SK-N-MC (cell line): ENCODE results near the gene PGGHG.
"Not testable (repeated sequence)": the region's sequence is repeated elsewhere in the genome, so short reads cannot be mapped to it uniquely, and the experiment has no call there.

Experiments
- EZH2 ChIP-seq: fragments of 200-600 bp; sonication (generic); IDR thresholded peaks from one replicate; pipeline ENCODE4 v1.6.1; 2017; ENCODE audit warnings: antibody characterized with exemption
- POLR2AphosphoS5 ChIP-seq: IDR thresholded peaks from 2 replicates; pipeline ENCODE4 v1.6.1; 2012; ENCODE audit warnings: mild to moderate bottlenecking, low read depth, low read length, borderline replicate concordance

- TF ChIP-seq EZH2, POLR2AphosphoS5: not testable (repeated sequence)
Measured at GRCh38 chr11:268716-269145, 20.2 kb upstream of the PGGHG start.
